Measurements from ENCODE around the gene NHERF2. TPM values are rescaled to one million over a fixed set of nuclear protein-coding genes. Genes with fewer than 3 reads are reported as not detected.

Gene NHERF2
- total and polyA plus RNA-seq, 9 of the 15 experiments (the other 6 are each of a cell fraction or from before 2014, with no cell fraction given) = 0.15 to 42.0 (median 12.5) TPM

GRCh38 chr16:1983544-1984346 is 43.0 kb upstream of the NHERF2 start, which contains the start of gene GFER (continued):
- TF ChIP-seq, protein P1, sequence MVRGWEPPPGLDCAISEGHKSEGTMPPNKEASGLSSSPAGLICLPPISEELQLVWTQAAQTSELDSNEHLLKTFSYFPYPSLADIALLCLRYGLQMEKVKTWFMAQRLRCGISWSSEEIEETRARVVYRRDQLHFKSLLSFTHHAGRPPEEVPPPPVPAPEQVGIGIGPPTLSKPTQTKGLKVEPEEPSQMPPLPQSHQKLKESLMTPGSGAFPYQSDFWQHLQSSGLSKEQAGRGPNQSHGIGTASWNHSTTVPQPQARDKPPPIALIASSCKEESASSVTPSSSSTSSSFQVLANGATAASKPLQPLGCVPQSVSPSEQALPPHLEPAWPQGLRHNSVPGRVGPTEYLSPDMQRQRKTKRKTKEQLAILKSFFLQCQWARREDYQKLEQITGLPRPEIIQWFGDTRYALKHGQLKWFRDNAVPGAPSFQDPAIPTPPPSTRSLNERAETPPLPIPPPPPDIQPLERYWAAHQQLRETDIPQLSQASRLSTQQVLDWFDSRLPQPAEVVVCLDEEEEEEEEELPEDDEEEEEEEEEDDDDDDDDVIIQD (CRISPR knock-in tag; IDR thresholded peaks at IDR 0.05) = 0 out of 2 replicates have a peak, but pooled peaks have one; percentile 53
- no peak for TF ChIP-seq SMARCA5 (IDR thresholded peaks at IDR 0.05)
- no peak for TF ChIP-seq ETV5 (CRISPR knock-in tag; IDR thresholded peaks at IDR 0.05; ENCODE audit: low read depth)
- TF ChIP-seq KDM1A (IDR thresholded peaks at IDR 0.05) = peak; percentile 77 to 84
- TF ChIP-seq NFYB (IDR thresholded peaks at IDR 0.05; ENCODE audit: extremely low read depth, insufficient read length) = no peak
- TF ChIP-seq, protein P2, sequence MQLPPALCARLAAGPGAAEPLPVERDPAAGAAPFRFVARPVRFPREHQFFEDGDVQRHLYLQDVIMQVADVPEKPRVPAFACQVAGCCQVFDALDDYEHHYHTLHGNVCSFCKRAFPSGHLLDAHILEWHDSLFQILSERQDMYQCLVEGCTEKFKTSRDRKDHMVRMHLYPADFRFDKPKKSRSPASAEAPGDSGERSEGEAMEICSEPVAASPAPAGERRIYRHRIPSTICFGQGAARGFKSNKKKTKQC (CRISPR knock-in tag; IDR thresholded peaks at IDR 0.05) = no peak; the same call in none of the 2 replicates
- no peak for TF ChIP-seq STAT5B (CRISPR knock-in tag; IDR thresholded peaks at IDR 0.05)
- TF ChIP-seq NCOA1 (IDR thresholded peaks at IDR 0.05; ENCODE audit: low read depth) = no peak
- 0 out of 2 replicates have a peak, but pooled peaks have one; percentile 57 for TF ChIP-seq FOXJ3 (CRISPR knock-in tag; IDR thresholded peaks at IDR 0.05)
- TF ChIP-seq ZNF695 (CRISPR knock-in tag; IDR thresholded peaks at IDR 0.05) = no peak
- peak; percentile 86 for TF ChIP-seq MYC (IDR thresholded peaks at IDR 0.05; ENCODE audit: low read depth, low read length)
- no peak for TF ChIP-seq MYC (CRISPR knock-in tag; IDR thresholded peaks at IDR 0.05; ENCODE audit: borderline replicate concordance, low read depth)
- TF ChIP-seq PTTG1 (tag; IDR thresholded peaks at IDR 0.05; ENCODE audit: low read depth) = no peak
- TF ChIP-seq, protein P3, sequence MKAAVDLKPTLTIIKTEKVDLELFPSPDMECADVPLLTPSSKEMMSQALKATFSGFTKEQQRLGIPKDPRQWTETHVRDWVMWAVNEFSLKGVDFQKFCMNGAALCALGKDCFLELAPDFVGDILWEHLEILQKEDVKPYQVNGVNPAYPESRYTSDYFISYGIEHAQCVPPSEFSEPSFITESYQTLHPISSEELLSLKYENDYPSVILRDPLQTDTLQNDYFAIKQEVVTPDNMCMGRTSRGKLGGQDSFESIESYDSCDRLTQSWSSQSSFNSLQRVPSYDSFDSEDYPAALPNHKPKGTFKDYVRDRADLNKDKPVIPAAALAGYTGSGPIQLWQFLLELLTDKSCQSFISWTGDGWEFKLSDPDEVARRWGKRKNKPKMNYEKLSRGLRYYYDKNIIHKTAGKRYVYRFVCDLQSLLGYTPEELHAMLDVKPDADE (conservative IDR thresholded peaks at IDR 0.05; ENCODE audit: control insufficient read depth, low read depth, low read length) = peak; percentile 73
- no peak for TF ChIP-seq ADNP (tag; IDR thresholded peaks at IDR 0.05)
- peak; percentile 84 for TF ChIP-seq LCOR (CRISPR knock-in tag; IDR thresholded peaks at IDR 0.05)
- TF ChIP-seq FOXJ2 (tag; IDR thresholded peaks at IDR 0.05) = peak; percentile 82
- no peak for TF ChIP-seq GTF2A2 (tag; IDR thresholded peaks at IDR 0.05)
- TF ChIP-seq HNRNPK (IDR thresholded peaks at IDR 0.05; ENCODE audit: low read depth, low read length, poor library complexity, severe bottlenecking) = no peak
- TF ChIP-seq, protein P4, sequence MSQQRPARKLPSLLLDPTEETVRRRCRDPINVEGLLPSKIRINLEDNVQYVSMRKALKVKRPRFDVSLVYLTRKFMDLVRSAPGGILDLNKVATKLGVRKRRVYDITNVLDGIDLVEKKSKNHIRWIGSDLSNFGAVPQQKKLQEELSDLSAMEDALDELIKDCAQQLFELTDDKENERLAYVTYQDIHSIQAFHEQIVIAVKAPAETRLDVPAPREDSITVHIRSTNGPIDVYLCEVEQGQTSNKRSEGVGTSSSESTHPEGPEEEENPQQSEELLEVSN (IDR thresholded peaks at IDR 0.05; ENCODE audit: borderline replicate concordance in 1 of 2, extremely low read depth in 1 of 2, insufficient read depth in 1 of 2, insufficient read length in 1 of 2, low read depth in 1 of 2, low read length in 1 of 2, poor library complexity in 1 of 2, severe bottlenecking in 1 of 2) = peak; percentile 58 to 65
- TF ChIP-seq GTF2E2 (tag; IDR thresholded peaks at IDR 0.05) = 0 out of 2 replicates have a peak, but pooled peaks have one; percentile 35
- no peak for TF ChIP-seq BCL6 (CRISPR knock-in tag; IDR thresholded peaks at IDR 0.05)
- TF ChIP-seq ESRRB (CRISPR knock-in tag; IDR thresholded peaks at IDR 0.05; ENCODE audit: borderline replicate concordance) = no peak
- no peak for TF ChIP-seq TEAD1 (CRISPR knock-in tag; IDR thresholded peaks at IDR 0.05)
- no peak for TF ChIP-seq ZC3H11A (IDR thresholded peaks at IDR 0.05; ENCODE audit: low read depth, low read length)

Measured in K562 (cell line).